DOHH2 (cell line): ENCODE results near the gene DIP2C.

Source experiments
- H3F3A ChIP-seq: fragments of 200-600 bp; sonication (generic), shearing (Covaris generic); 2 replicates; pipeline ENCODE4 v1.6.0; 2016; ENCODE audit warnings: antibody characterized with exemption, mild to moderate bottlenecking; ENCODE audit not compliant: control insufficient read depth, insufficient read depth
- H3K27ac ChIP-seq: fragments of 200-600 bp; sonication (generic); 2 replicates; pipeline ENCODE4 v1.5.1; 2014; ENCODE audit warnings: low read depth, mild to moderate bottlenecking, low read length, moderate library complexity
- H3K27me3 ChIP-seq: fragments of 200-600 bp; sonication (generic); 2 replicates; pipeline ENCODE4 v1.6.1; 2014; ENCODE audit warnings: mild to moderate bottlenecking, low read length, mixed read lengths; ENCODE audit not compliant: control insufficient read depth
- H3K36me3 ChIP-seq: fragments of 200-600 bp; sonication (generic); 2 replicates; pipeline ENCODE4 v1.6.1; 2014; ENCODE audit warnings: mild to moderate bottlenecking, low read length, moderate library complexity, mixed read lengths; ENCODE audit not compliant: control insufficient read depth
- H3K4me1 ChIP-seq: fragments of 200-600 bp; sonication (generic); 2 replicates; pipeline ENCODE4 v1.6.1; 2014; ENCODE audit warnings: mild to moderate bottlenecking, low read length, mixed read lengths; ENCODE audit not compliant: control insufficient read depth
- H3K4me2 ChIP-seq: fragments of 200-600 bp; sonication (generic); 2 replicates; pipeline ENCODE4 v1.6.0; 2014; ENCODE audit warnings: mild to moderate bottlenecking, low read length, moderate library complexity
- H3K4me3 ChIP-seq: fragments of 200-600 bp; sonication (generic); 2 replicates; pipeline ENCODE4 v1.5.1; 2014; ENCODE audit warnings: mild to moderate bottlenecking, low read length, mixed read lengths
- H3K79me2 ChIP-seq: fragments of 200-600 bp; sonication (generic); 2 replicates; pipeline ENCODE4 v1.6.1; 2014; ENCODE audit warnings: mild to moderate bottlenecking, low read length, mixed read lengths; ENCODE audit not compliant: control insufficient read depth
- H3K9me2 ChIP-seq: fragments of 200-600 bp; sonication (generic); replicated peaks from 2 replicates; pipeline ENCODE4 v1.6.1; 2014; ENCODE audit warnings: mild to moderate bottlenecking, low read length, mixed read lengths; ENCODE audit not compliant: control insufficient read depth
- H3K9me3 ChIP-seq: fragments of 200-600 bp; sonication (generic); 2 replicates; pipeline ENCODE4 v1.6.1; 2014; ENCODE audit warnings: antibody characterized with exemption, low read length, mixed read lengths; ENCODE audit not compliant: control insufficient read depth, insufficient read depth
- H4K20me1 ChIP-seq: fragments of 200-600 bp; sonication (generic); 2 replicates; pipeline ENCODE4 v1.6.0; 2014; ENCODE audit warnings: low read depth, mild to moderate bottlenecking, antibody characterized with exemption, low read length, moderate library complexity; ENCODE audit not compliant: control insufficient read depth, insufficient read depth
- EZH2phosphoT487 ChIP-seq: fragments of 200-600 bp; sonication (generic); IDR thresholded peaks from 2 replicates; pipeline ENCODE4 v1.6.1; 2017; ENCODE audit warnings: borderline replicate concordance, mild to moderate bottlenecking, antibody characterized with exemption, low read length, moderate library complexity, mixed read lengths
- TF ChIP-seq, protein P1 (sequence below): fragments of 200-600 bp; sonication (generic); IDR thresholded peaks from one replicate; pipeline ENCODE4 v1.5.1; 2014; ENCODE audit warnings: antibody characterized with exemption, mild to moderate bottlenecking, low read depth, low read length; ENCODE audit not compliant: poor library complexity, severe bottlenecking

The DIP2C gene

GRCh38 chr10:477620-478019 is 211.8 kb downstream of the DIP2C start:
- H4K20me1 ChIP-seq = no peaks in the 10 kb centered on the region
- peaks cover 18% of the 10 kb centered on the region for H3K79me2 ChIP-seq
- H3K27me3 ChIP-seq = no peaks in the 10 kb centered on the region
- H3F3A ChIP-seq = no peaks in the 10 kb centered on the region
- no peaks in the 10 kb centered on the region for H3K9me2 ChIP-seq
- H3K4me1 ChIP-seq = no peaks in the 10 kb centered on the region
- H3K9me3 ChIP-seq = no peaks in the 10 kb centered on the region
- no peak overlapping the region for H3K4me3 ChIP-seq
- TF ChIP-seq EZH2phosphoT487 = no peak
- TF ChIP-seq, protein P1, sequence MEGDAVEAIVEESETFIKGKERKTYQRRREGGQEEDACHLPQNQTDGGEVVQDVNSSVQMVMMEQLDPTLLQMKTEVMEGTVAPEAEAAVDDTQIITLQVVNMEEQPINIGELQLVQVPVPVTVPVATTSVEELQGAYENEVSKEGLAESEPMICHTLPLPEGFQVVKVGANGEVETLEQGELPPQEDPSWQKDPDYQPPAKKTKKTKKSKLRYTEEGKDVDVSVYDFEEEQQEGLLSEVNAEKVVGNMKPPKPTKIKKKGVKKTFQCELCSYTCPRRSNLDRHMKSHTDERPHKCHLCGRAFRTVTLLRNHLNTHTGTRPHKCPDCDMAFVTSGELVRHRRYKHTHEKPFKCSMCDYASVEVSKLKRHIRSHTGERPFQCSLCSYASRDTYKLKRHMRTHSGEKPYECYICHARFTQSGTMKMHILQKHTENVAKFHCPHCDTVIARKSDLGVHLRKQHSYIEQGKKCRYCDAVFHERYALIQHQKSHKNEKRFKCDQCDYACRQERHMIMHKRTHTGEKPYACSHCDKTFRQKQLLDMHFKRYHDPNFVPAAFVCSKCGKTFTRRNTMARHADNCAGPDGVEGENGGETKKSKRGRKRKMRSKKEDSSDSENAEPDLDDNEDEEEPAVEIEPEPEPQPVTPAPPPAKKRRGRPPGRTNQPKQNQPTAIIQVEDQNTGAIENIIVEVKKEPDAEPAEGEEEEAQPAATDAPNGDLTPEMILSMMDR = no peak
- H3K27ac ChIP-seq = no peak overlapping the region
- H3K36me3 ChIP-seq = peaks cover 59% of the 10 kb centered on the region
- no peak overlapping the region for H3K4me2 ChIP-seq

DNA sequence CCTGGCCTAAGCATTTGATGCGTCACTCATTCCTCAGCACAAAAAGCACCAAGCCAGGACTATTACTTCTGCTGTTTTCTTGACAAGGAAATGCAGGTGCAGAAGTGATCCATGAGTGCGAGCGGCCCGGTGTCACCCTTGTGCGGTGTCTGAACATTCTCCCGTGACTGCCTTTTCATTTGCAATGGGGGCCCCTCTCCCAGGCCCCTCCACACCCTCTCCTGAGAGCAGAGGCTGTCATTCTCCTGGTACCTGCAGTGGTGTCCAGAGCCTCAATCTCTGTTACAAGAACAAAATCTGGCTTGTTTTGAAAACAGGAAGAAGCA is 213.1 kb downstream of the DIP2C start:
- H3K27me3 ChIP-seq = no peaks in the 10 kb centered on the region
- no peak overlapping the region for H3K4me3 ChIP-seq
- no peaks in the 10 kb centered on the region for H3K4me1 ChIP-seq
- H3K9me2 ChIP-seq = no peaks in the 10 kb centered on the region
- peaks cover 15% of the 10 kb centered on the region for H3K79me2 ChIP-seq
- TF ChIP-seq, protein P1 = no peak
- no peak for TF ChIP-seq EZH2phosphoT487
- H3K27ac ChIP-seq = no peak overlapping the region
- H3F3A ChIP-seq = no peaks in the 10 kb centered on the region
- no peak overlapping the region for H3K4me2 ChIP-seq
- H4K20me1 ChIP-seq = no peaks in the 10 kb centered on the region
- peaks cover 56% of the 10 kb centered on the region for H3K36me3 ChIP-seq
- no peaks in the 10 kb centered on the region for H3K9me3 ChIP-seq

- TF ChIP-seq, protein P1 = no peak
- no peak for TF ChIP-seq EZH2phosphoT487
- Histone ChIP-seq H3K9me2 (no peaks in the 10 kb centered on the region), H3K4me1 (no peaks in the 10 kb centered on the region), H3K9me3 (no peaks in the 10 kb centered on the region), H3F3A (no peaks in the 10 kb centered on the region), H3K4me3 (no peak overlapping the region), H3K27ac (no peak overlapping the region), H3K79me2 (peaks cover 12% of the 10 kb centered on the region), H4K20me1 (no peaks in the 10 kb centered on the region), H3K27me3 (no peaks in the 10 kb centered on the region), H3K4me2 (no peak overlapping the region), H3K36me3 (peaks cover 59% of the 10 kb centered on the region)
Observed at GRCh38 chr10:475709-476454, 213.6 kb downstream of the DIP2C start.
